Hepatocyte (in vitro differentiated cells): ENCODE measurements around the gene OXT. TPM values are rescaled to one million over a fixed set of nuclear protein-coding genes. Genes with fewer than 3 reads are reported as not detected.

Experiments
- DNase-seq: peaks from one replicate; pipeline ENCODE4 v3.0.0-alpha.2; 2016; ENCODE audit warnings: low spot score
- H2AFZ ChIP-seq: fragments of 200-600 bp; sonication (generic); 2 replicates; pipeline ENCODE4 v1.6.0; 2016; ENCODE audit warnings: antibody characterized with exemption, mild to moderate bottlenecking
- H3K27ac ChIP-seq: fragments of 200-600 bp; sonication (generic); 2 replicates; pipeline ENCODE4 v1.5.1; 2016; ENCODE audit warnings: mild to moderate bottlenecking
- H3K27me3 ChIP-seq: fragments of 200-600 bp; sonication (generic); 2 replicates; pipeline ENCODE4 v1.6.1; 2016
- H3K36me3 ChIP-seq: fragments of 200-600 bp; sonication (generic); replicated peaks from 2 replicates; pipeline ENCODE4 v1.5.1; 2016; ENCODE audit warnings: low read depth; ENCODE audit not compliant: insufficient read depth
- H3K4me1 ChIP-seq: fragments of 200-600 bp; sonication (generic); 2 replicates; pipeline ENCODE4 v1.5.1; 2016; ENCODE audit warnings: mild to moderate bottlenecking, moderate library complexity; ENCODE audit not compliant: insufficient read depth
- H3K4me2 ChIP-seq: fragments of 200-600 bp; sonication (generic); 2 replicates; pipeline ENCODE4 v1.6.0; 2016
- H3K4me3 ChIP-seq: fragments of 200-600 bp; sonication (generic); 2 replicates; pipeline ENCODE4 v1.5.1; 2016; ENCODE audit warnings: mild to moderate bottlenecking
- H3K79me2 ChIP-seq: fragments of 200-600 bp; sonication (generic); 2 replicates; pipeline ENCODE4 v1.6.0; 2017; ENCODE audit warnings: mild to moderate bottlenecking
- H3K9me2 ChIP-seq: fragments of 200-600 bp; sonication (generic); replicated peaks from 2 replicates; pipeline ENCODE4 v1.6.0; 2017; ENCODE audit warnings: mild to moderate bottlenecking; ENCODE audit not compliant: insufficient read depth
- H3K9me3 ChIP-seq: fragments of 200-600 bp; sonication (generic); 2 replicates; pipeline ENCODE4 v1.5.1; 2016; ENCODE audit warnings: low read depth, mild to moderate bottlenecking
- H4K20me1 ChIP-seq: fragments of 200-600 bp; sonication (generic); 2 replicates; pipeline ENCODE4 v1.6.0; 2016; ENCODE audit warnings: mild to moderate bottlenecking; ENCODE audit not compliant: insufficient read depth, poor library complexity, severe bottlenecking
- CTCF ChIP-seq: fragments of 200-600 bp; sonication (generic); IDR thresholded peaks from 2 replicates; pipeline ENCODE4 v1.5.1; 2016; ENCODE audit warnings: antibody characterized with exemption, mild to moderate bottlenecking; ENCODE audit not compliant: poor library complexity
- EZH2 ChIP-seq: fragments of 200-600 bp; sonication (generic); IDR thresholded peaks from 2 replicates; pipeline ENCODE4 v1.6.1; 2016; ENCODE audit warnings: antibody characterized with exemption, mild to moderate bottlenecking, borderline replicate concordance
- EZH2phosphoT487 ChIP-seq: fragments of 200-600 bp; sonication (generic); IDR thresholded peaks from one replicate; pipeline ENCODE4 v1.6.1; 2018; ENCODE audit warnings: antibody characterized with exemption, mild to moderate bottlenecking, low read depth, moderate library complexity; ENCODE audit not compliant: unreplicated experiment, severe bottlenecking
- WGBS: methylation state at CpG from one replicate; pipeline ENCODE4 v1.1.6; 2016; ENCODE audit warnings: low lambda C conversion rate; ENCODE audit errors: missing lambda C conversion rate; 5-methylcytosine and 5-hydroxymethylcytosine counted together
- polyA plus RNA-seq: library from polyadenylated mRNA; unstranded; fragments of >200 nt; fragmentation: Nextera tagmentation; extraction: Ambion mirVana; gene quantifications from 2 replicates; pipeline ENCODE4 v1.2.1, GENCODE V29; 2016
- total RNA-seq: library from RNA; depleted of rRNA; stranded (reverse); fragments of >200 nt; gene quantifications from 2 replicates; pipeline ENCODE4 v1.2.3, GENCODE V29; 2014

Gene OXT
- total and polyA plus RNA-seq, 2 experiments from 2014 or later = 3.4 TPM; not detected in 1

- no peak for DNase-seq
- Histone ChIP-seq H3K9me3 (no peaks in the 10 kb centered on the region), H4K20me1 (no peaks in the 10 kb centered on the region), H2AFZ (no peak overlapping the region), H3K27ac (peak overlapping the region; percentile 60), H3K4me2 (no peak overlapping the region), H3K4me3 (no peak overlapping the region), H3K4me1 (peaks cover 12% of the 10 kb centered on the region), H3K36me3 (no peaks in the 10 kb centered on the region), H3K79me2 (no peaks in the 10 kb centered on the region), H3K27me3 (no peaks in the 10 kb centered on the region), H3K9me2 (no peaks in the 10 kb centered on the region)
- WGBS = 69% methylated on average over 5 of the region's 5 CpGs
- TF ChIP-seq EZH2phosphoT487 (no peak), CTCF (no peak), EZH2 (no peak)
These were observed 33.0 kb upstream of the OXT start for GRCh38 chr20:3038454-3038853.

- Histone ChIP-seq H4K20me1 (no peaks in the 10 kb centered on the region), H3K4me3 (no peak overlapping the region), H3K4me2 (no peak overlapping the region), H3K9me2 (no peaks in the 10 kb centered on the region), H3K9me3 (no peaks in the 10 kb centered on the region), H3K36me3 (no peaks in the 10 kb centered on the region), H3K27me3 (no peaks in the 10 kb centered on the region), H3K4me1 (peaks cover 12% of the 10 kb centered on the region), H2AFZ (no peak overlapping the region), H3K27ac (no peak overlapping the region), H3K79me2 (no peaks in the 10 kb centered on the region)
- TF ChIP-seq EZH2 (no peak), EZH2phosphoT487 (no peak), CTCF (no peak)
- DNase-seq = no peak
- 95% methylated on average over 4 of the region's 4 CpGs for WGBS
These were observed 32.0 kb upstream of the OXT start for GRCh38 chr20:3039426-3039825.

GRCh38 chr20:3040086-3040485 lies 31.3 kb upstream of the OXT start:
- H3K79me2 ChIP-seq = no peaks in the 10 kb centered on the region
- H3K9me2 ChIP-seq = no peaks in the 10 kb centered on the region
- no peak overlapping the region for H3K27ac ChIP-seq
- no peak overlapping the region for H2AFZ ChIP-seq
- no peak overlapping the region for H3K4me3 ChIP-seq
- no peaks in the 10 kb centered on the region for H3K9me3 ChIP-seq
- peaks cover 16% of the 10 kb centered on the region for H3K4me1 ChIP-seq
- H3K4me2 ChIP-seq = no peak overlapping the region
- no peak for DNase-seq
- no peaks in the 10 kb centered on the region for H3K36me3 ChIP-seq
- 97% methylated on average over 8 of the region's 8 CpGs for WGBS
- H3K27me3 ChIP-seq = no peaks in the 10 kb centered on the region
- TF ChIP-seq CTCF = no peak
- H4K20me1 ChIP-seq = no peaks in the 10 kb centered on the region

- TF ChIP-seq CTCF (no peak), EZH2 (no peak), EZH2phosphoT487 (no peak)
- Histone ChIP-seq H3K36me3 (no peaks in the 10 kb centered on the region), H3K27ac (peak overlapping the region; percentile 85), H3K4me1 (peaks cover 20% of the 10 kb centered on the region), H3K4me3 (no peak overlapping the region), H4K20me1 (no peaks in the 10 kb centered on the region), H3K27me3 (no peaks in the 10 kb centered on the region), H2AFZ (no peak overlapping the region), H3K4me2 (peak overlapping the region; percentile 68), H3K9me3 (no peaks in the 10 kb centered on the region), H3K79me2 (peaks cover 6% of the 10 kb centered on the region), H3K9me2 (no peaks in the 10 kb centered on the region)
- DNase-seq = no peak
- 40% methylated on average over 10 of the region's 10 CpGs for WGBS
These were observed 29.5 kb upstream of the OXT start for GRCh38 chr20:3041854-3042409.
